Immature natural killer cell (primary cell): Measurements from ENCODE around the gene FAM228B. TPM values are rescaled to one million over a fixed set of nuclear protein-coding genes. Genes with fewer than 3 reads are reported as not detected.

Experiments
- DNase-seq, 3 donors: peaks; one replicate each; pipeline ENCODE4 v3.0.0; 2022; ENCODE audit warnings: mixed read lengths in 1 of 3
- H3K27ac Mint-ChIP-seq, 6 donors: one replicate each; pipeline ENCODE4 v1.8.0; 2020; ENCODE audit warnings: mixed read lengths in 6 of 6, mild to moderate bottlenecking in 5 of 6, inconsistent platforms in 4 of 6, moderate library complexity in 3 of 6
- H3K27me3 Mint-ChIP-seq, 3 donors: one replicate each; pipeline ENCODE4 v1.8.0; 2020 to 2021; ENCODE audit warnings: low read depth in 3 of 3, mild to moderate bottlenecking in 3 of 3, mixed read lengths in 3 of 3, moderate library complexity in 3 of 3, inconsistent platforms in 1 of 3
- H3K36me3 Mint-ChIP-seq, 3 donors: one replicate each; pipeline ENCODE4 v1.8.0; 2020; ENCODE audit warnings: mixed read lengths in 3 of 3, inconsistent platforms in 2 of 3, mild to moderate bottlenecking in 2 of 3
- H3K4me1 Mint-ChIP-seq, 2 donors: one replicate each; pipeline ENCODE4 v1.8.0; 2020; ENCODE audit warnings: inconsistent platforms in 2 of 2, mild to moderate bottlenecking in 2 of 2, mixed read lengths in 2 of 2, moderate library complexity in 1 of 2
- H3K4me3 Mint-ChIP-seq, 5 donors: one replicate each; pipeline ENCODE4 v1.8.0; 2020; ENCODE audit warnings: mild to moderate bottlenecking in 5 of 5, mixed read lengths in 5 of 5, inconsistent platforms in 3 of 5, moderate library complexity in 3 of 5
- H3K9me3 Mint-ChIP-seq, 6 donors: one replicate each; pipeline ENCODE4 v1.8.0; 2020; ENCODE audit warnings: mild to moderate bottlenecking in 6 of 6, mixed read lengths in 6 of 6, inconsistent platforms in 4 of 6, moderate library complexity in 3 of 6
- polyA plus RNA-seq, 3 donors: library from polyadenylated mRNA; unstranded; fragments of 300-500 nt; fragmentation: Illumina TruSeq; gene quantifications; one replicate each; pipeline ENCODE4 v1.2.3, GENCODE V29; 2021

The FAM228B gene
- polyA plus RNA-seq, 3 donors from 2014 or later = 4.1 to 16.2 (median 16.1) TPM

DNA sequence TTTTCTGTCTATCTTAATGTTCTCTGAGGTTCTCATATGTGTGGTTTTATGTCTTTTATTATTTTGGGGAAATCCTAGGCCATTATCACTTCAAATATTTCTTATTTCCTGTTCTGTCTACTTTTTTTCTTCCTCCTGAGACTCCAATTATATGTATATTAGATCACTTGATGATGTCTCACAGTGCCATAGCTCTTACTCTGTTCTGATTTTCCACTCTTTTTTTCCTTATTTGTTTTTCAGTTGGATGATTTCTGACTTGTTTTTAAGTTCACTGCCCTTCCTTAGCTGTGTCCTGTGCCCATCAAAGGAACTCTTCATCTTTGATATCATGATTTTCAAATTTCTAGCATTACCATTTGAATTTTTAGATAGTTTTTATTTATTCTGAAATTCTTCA is 24.1 kb downstream of the FAM228B start:
- Mint-ChIP-seq H3K4me3 (no peak overlapping the region), H3K36me3 (peaks cover 27 to 46% (median 43%) of the 10 kb centered on the region in 3 donors), H3K27me3 (no peaks in the 10 kb centered on the region), H3K27ac (no peak overlapping the region), H3K4me1 (no peaks in the 10 kb centered on the region), H3K9me3 (peaks cover 4 to 12% (median 7%) of the 10 kb centered on the region in 6 donors)
- no peak for DNase-seq

DNA sequence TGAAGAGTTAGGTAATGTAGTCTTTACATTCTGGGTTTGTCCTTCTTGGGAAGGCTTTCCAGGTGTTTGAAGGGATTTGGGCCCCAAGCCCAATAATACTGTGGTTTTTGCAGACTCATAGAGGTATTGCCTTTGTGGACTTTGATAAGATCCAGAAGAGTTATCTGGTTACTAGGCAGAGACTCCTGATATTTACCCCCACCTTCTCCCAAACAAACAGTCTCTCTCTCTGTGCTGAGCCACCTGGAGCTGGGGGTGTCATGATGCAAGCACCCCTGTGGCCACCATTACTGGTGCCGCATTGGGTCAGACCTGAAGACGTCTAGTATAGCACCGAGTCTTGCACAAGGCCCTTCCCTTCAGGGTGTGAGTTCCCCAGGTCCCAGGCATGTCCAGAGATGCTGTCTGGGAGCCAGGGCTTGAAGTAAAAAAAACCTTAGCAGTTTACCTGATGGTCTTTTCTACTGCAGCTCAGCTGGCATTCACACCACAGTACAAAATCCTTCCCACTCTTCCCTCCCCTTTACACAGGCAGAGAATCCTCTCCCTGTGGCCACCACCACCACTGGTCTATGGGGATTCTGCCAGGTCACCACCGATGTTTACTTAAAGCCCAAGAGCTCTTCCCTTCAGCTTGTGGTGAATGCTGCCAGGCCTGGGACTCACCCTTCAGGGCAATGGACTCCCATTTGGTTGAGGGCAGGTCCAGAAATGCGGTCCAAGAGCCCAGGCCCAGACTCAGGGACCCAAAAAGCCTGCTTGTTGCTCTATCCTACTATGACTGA is 29.3 kb downstream of the FAM228B start:
- Mint-ChIP-seq H3K4me1 (no peaks in the 10 kb centered on the region), H3K27me3 (no peaks in the 10 kb centered on the region), H3K36me3 (peaks cover 18 to 42% (median 33%) of the 10 kb centered on the region in 3 donors), H3K4me3 (no peak overlapping the region), H3K27ac (no peak overlapping the region), H3K9me3 (peaks cover 0 to 8% (median 2%) of the 10 kb centered on the region in 6 donors)
- DNase-seq = no peak

DNA sequence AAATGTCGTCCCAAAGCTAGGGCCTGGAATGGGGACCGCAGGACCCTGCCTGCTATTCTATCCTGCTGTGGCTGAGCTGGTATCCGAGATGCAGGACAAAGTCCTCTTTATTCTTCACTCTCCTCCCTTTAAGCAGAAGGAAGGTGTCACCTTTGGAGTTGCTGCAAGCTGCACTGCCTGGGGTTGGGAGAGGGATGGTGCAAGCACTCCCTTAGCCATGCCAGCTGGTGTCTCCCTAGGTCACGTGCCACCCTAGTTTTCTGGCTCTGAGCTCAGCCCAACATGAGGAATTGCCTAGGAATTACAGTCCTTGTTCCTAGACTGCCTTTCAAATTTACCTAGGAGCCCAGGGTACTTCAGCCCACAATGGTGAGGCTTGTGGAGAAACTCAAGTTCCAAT is 30.2 kb downstream of the FAM228B start:
- no peaks in the 10 kb centered on the region for H3K27me3 Mint-ChIP-seq
- no peak for DNase-seq
- no peaks in the 10 kb centered on the region for H3K4me1 Mint-ChIP-seq
- no peak overlapping the region for H3K4me3 Mint-ChIP-seq
- H3K36me3 Mint-ChIP-seq = peaks cover 13 to 41% (median 30%) of the 10 kb centered on the region in 3 donors
- H3K9me3 Mint-ChIP-seq = peaks cover 0 to 3% (median 0%) of the 10 kb centered on the region in 6 donors
- no peak overlapping the region for H3K27ac Mint-ChIP-seq

DNA sequence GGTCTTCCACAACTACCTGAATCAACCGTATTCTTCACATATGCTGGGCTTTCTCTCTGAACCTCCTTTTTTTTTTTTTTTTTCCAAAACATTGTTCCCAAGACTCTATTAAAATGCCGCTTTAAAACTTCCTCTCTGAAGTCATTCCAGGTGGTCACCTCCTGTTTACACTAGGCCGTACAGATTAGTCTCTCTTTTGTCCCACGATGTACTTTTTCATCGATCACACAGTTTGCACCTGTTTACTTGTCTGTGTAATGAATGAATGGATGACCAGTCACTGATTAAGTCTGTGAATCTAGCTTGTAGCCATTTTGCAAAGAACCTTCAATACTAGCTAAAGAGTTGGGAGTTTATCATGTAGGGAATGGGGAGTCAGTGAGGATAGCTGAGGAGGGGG is 34.9 kb downstream of the FAM228B start:
- H3K27ac Mint-ChIP-seq = no peak overlapping the region
- no peak overlapping the region for H3K4me3 Mint-ChIP-seq
- peaks cover 0 to 3% (median 0%) of the 10 kb centered on the region in 6 donors for H3K9me3 Mint-ChIP-seq
- H3K4me1 Mint-ChIP-seq = no peaks in the 10 kb centered on the region
- peaks cover 0 to 2% (median 0%) of the 10 kb centered on the region in 3 donors for H3K27me3 Mint-ChIP-seq
- peaks cover 0 to 36% (median 27%) of the 10 kb centered on the region in 3 donors for H3K36me3 Mint-ChIP-seq
- DNase-seq = no peak

DNA sequence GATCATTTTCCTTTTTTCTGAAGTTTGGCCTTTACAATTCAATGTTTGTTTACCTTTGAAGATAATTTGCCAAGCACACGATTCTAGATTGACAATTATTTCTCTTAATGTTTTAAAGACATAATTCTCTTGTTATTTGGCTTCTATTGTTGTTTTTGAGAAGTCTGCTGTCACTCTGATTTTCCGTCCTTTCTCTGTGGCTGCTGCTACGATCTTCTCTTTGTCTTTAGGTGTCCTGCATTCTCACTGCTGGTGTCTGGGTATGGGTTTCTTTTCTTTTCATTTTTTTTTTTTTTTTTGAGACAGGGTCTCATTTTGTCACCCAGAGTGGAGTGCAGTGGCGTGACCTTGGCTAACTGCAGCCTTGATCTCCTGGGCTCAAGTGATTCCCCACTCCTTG is 36.4 kb downstream of the FAM228B start:
- peaks cover 0 to 3% (median 0%) of the 10 kb centered on the region in 6 donors for H3K9me3 Mint-ChIP-seq
- no peak overlapping the region for H3K27ac Mint-ChIP-seq
- peaks cover 0 to 31% (median 25%) of the 10 kb centered on the region in 3 donors for H3K36me3 Mint-ChIP-seq
- no peak overlapping the region for H3K4me3 Mint-ChIP-seq
- DNase-seq = no peak
- H3K4me1 Mint-ChIP-seq = no peaks in the 10 kb centered on the region
- H3K27me3 Mint-ChIP-seq = peaks cover 0 to 2% (median 2%) of the 10 kb centered on the region in 3 donors

DNA sequence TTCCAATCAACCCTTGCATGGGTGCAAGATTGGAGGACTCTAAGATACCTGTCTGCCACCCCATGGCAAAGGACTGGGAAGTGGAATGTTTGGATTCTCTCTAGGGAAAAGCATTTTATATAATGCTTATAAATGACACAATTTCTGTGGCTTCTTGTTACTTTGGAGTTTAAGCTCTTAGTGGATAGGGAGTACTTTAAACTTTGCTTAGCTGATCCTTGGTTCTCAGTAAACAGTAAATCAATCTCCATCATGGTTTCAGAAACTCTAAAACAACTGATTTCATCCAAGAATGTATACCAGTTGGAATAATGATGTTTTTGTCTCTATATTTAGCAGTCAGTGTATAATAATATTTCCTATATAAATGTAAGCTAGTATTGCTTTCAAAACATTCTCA is 37.5 kb downstream of the FAM228B start:
- H3K27ac Mint-ChIP-seq = no peak overlapping the region
- no peaks in the 10 kb centered on the region for H3K4me1 Mint-ChIP-seq
- no peak for DNase-seq
- H3K9me3 Mint-ChIP-seq = peaks cover 0 to 3% (median 0%) of the 10 kb centered on the region in 6 donors
- no peak overlapping the region for H3K4me3 Mint-ChIP-seq
- H3K27me3 Mint-ChIP-seq = peaks cover 0 to 2% (median 2%) of the 10 kb centered on the region in 3 donors
- H3K36me3 Mint-ChIP-seq = peaks cover 0 to 31% (median 25%) of the 10 kb centered on the region in 3 donors

DNA sequence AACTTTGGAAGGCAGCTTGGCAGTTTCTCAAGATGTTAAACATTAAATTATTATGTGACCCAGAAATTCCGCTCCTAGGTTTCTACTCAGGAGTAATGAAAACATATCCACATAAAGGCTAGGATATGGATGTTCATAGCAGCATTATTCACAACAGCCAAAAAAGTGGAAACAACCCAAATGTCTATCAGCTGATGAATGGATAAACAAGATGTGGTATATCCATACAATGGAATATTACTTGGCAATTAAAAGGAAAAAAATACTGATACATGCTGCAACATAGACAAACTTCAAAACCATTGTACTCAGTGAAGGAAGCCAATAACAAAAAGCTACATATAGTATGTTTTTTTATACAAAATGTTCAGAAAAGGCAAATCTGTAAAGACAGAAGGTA is 39.2 kb downstream of the FAM228B start:
- Mint-ChIP-seq H3K36me3 (peaks cover 0 to 31% (median 25%) of the 10 kb centered on the region in 3 donors), H3K4me3 (no peak overlapping the region), H3K4me1 (no peaks in the 10 kb centered on the region), H3K9me3 (peaks cover 0 to 3% (median 0%) of the 10 kb centered on the region in 6 donors), H3K27me3 (peaks cover 0 to 2% (median 2%) of the 10 kb centered on the region in 3 donors), H3K27ac (no peak overlapping the region)
- no peak for DNase-seq

DNA sequence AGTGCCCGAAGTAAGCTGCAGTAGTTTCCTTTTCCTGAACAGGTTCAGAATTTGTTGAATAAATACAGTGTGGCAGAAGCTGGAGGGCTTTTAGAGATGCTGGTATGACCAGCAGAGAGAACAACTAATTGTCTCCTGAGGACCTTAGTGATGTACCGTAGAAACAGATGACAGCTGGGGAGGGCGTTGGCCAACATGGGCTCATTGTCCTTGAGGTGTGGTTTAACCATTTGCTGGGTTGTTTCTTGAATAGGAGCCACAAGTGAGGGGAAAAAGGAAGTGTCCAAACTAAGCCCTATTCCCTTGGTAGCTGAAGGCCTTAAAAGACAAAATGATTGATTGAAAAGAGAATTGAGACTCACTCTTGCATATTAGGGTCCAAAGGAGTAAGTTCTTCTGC is 39.9 kb downstream of the FAM228B start:
- Mint-ChIP-seq H3K27me3 (peaks cover 0 to 2% (median 2%) of the 10 kb centered on the region in 3 donors), H3K9me3 (peaks cover 0 to 3% (median 0%) of the 10 kb centered on the region in 6 donors), H3K27ac (no peak overlapping the region), H3K4me1 (no peaks in the 10 kb centered on the region), H3K36me3 (peaks cover 3 to 30% (median 23%) of the 10 kb centered on the region in 3 donors), H3K4me3 (no peak overlapping the region)
- no peak for DNase-seq

DNA sequence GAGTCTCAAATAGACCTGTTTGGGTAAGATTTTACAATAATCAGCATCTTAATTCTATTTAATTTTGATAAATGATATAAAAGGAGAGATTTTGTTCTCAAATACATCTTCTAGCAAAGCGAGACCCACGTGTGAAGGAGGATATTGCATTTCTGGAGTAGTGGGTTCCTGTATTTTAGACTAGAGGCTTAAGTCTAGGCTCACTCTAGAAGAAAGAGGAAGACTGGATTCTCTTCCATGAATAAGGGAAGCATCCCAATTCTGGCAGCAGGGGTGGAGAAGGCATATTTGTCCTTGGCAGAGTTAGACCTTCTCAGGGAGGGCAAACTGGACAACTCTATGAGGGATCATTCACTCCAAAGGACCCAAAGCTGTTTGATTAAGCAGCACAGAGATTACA is 40.3 kb downstream of the FAM228B start:
- Mint-ChIP-seq H3K4me3 (no peak overlapping the region), H3K27ac (no peak overlapping the region), H3K27me3 (peaks cover 0 to 2% (median 2%) of the 10 kb centered on the region in 3 donors), H3K4me1 (no peaks in the 10 kb centered on the region), H3K36me3 (peaks cover 5 to 29% (median 19%) of the 10 kb centered on the region in 3 donors), H3K9me3 (peaks cover 0 to 3% (median 0%) of the 10 kb centered on the region in 6 donors)
- no peak for DNase-seq

DNA sequence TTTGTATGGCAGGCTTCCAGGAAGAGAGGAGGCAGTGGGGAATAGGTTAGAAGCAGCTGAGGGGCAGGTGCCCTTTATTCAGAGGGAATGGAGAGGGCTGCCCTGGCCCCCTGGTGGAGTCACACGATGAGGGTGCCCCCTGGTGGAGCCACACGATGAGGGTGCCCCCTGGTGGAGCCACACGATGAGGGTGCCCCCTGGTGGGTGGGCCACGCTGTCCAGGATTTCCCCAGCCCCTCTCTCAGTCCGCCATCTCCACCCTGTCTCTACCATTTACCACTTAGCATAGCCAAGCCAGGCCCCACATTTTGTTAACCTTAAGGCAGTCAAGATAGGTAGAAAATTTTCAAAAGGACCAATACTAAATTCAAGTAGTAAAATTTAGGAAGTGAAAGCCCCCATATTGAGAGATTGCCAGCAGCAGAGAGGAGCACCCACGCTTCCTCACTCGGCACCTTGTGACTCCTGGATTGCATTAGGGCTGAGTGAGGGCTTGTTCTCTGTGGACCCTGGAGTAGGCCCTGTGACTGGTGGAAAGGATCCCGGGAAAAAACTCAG is 41.2 kb downstream of the FAM228B start:
- Mint-ChIP-seq H3K36me3 (peaks cover 5 to 24% (median 15%) of the 10 kb centered on the region in 3 donors), H3K4me1 (no peaks in the 10 kb centered on the region), H3K27ac (no peak overlapping the region), H3K9me3 (peaks cover 0 to 3% (median 0%) of the 10 kb centered on the region in 6 donors), H3K4me3 (no peak overlapping the region), H3K27me3 (peaks cover 0 to 2% (median 2%) of the 10 kb centered on the region in 3 donors)
- DNase-seq = peak; percentile 10 to 26 (median 14)

DNA sequence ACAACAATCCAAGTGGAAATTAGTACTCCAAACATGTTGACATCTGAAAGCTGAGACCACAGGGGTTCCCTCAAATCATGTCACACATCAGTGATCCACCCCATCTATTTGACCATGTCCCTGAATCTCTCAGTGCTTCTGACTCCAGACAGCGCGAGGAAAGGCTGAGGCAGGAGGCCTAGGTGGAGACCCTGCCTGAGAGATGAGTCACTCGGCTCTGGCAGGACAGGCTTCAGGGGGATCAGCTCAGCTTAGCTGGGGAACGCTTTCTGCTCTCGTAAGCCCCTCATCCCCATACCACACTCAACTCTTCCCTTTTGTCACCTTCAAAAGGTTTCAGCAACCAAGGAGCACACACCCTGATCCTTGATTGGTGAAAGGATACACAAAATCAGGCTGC is 45.8 kb downstream of the FAM228B start:
- no peaks in the 10 kb centered on the region for H3K4me1 Mint-ChIP-seq
- no peak for DNase-seq

DNA sequence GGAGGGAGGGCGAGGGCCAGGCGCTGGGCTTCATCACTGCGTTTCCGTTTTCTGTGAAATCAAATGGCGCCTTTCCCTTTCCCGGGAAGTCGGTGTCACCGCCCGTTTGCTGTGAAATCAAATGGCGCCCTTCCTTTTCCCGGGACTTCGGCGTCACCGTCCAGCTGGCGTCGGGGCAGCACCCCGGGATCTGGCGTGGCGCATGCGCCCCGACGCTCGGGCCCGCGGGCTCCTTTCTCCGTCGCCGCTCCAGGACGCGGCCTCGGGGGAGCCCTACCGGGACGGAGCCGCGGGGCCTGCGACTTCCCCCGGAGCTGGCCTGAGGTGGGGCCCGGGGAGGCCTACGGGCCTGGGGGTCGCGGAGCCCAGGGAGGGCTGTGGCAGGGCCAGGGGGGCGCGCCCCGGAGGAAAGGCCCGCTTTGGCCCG is 51.6 kb downstream of the FAM228B start, which contains the start of gene FAM228A:
TSS of gene FAM228A (plus strand) at position 203 of the 427 bp plus-strand sequence. CDS start 428 bp downstream, outside the sequence.
- H3K36me3 Mint-ChIP-seq = peaks cover 0 to 6% (median 3%) of the 10 kb centered on the region in 3 donors
- no peak for DNase-seq
- no peaks in the 10 kb centered on the region for H3K9me3 Mint-ChIP-seq
- no peak within 1 kb of the TSS for H3K27ac Mint-ChIP-seq
- peak within 1 kb of the TSS in 1 of 5 donors; percentile 38 for H3K4me3 Mint-ChIP-seq
- H3K4me1 Mint-ChIP-seq = no peaks in the 10 kb centered on the region
- peaks cover 0 to 2% (median 2%) of the 10 kb centered on the region in 3 donors for H3K27me3 Mint-ChIP-seq

More for the DNA sequence above, 45.8 kb downstream of the FAM228B start:
- Mint-ChIP-seq H3K27ac (no peak overlapping the region), H3K36me3 (peaks cover 3 to 8% (median 5%) of the 10 kb centered on the region in 3 donors), H3K9me3 (no peaks in the 10 kb centered on the region), H3K27me3 (peaks cover 0 to 2% (median 2%) of the 10 kb centered on the region in 3 donors), H3K4me3 (no peak overlapping the region)

DNA sequence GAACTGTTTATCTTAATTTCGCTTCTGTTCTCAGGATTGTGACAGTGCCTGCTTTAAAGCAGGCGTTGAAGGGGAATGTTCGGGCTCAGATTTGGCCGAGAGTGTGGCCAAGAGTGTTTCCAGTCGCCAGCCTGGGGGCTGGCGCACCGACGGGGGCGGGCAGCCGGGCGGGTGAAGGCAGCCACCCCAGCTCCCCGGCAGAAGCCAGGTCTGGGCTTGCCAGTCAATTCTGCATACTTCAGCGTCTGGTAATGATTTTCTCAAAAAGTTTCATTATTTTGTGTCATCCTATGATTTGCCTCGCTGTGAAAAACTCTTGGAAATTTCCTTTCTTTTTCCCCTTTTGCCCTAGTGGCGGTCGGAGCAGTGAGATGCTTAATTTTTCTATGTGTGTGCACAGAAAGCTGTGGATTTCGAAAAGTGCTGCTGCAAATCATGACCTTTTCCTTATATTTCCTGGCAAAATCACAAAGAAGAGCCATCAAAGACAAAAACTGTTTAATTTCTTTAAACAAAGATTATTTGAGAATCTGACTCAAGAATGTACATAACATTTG is 52.4 kb downstream of the FAM228B start:
- Mint-ChIP-seq H3K9me3 (no peaks in the 10 kb centered on the region), H3K36me3 (peaks cover 0 to 6% (median 0%) of the 10 kb centered on the region in 3 donors), H3K4me1 (no peaks in the 10 kb centered on the region), H3K27me3 (peaks cover 0 to 2% (median 2%) of the 10 kb centered on the region in 3 donors), H3K27ac (no peak overlapping the region), H3K4me3 (no peak overlapping the region)
- no peak for DNase-seq

DNA sequence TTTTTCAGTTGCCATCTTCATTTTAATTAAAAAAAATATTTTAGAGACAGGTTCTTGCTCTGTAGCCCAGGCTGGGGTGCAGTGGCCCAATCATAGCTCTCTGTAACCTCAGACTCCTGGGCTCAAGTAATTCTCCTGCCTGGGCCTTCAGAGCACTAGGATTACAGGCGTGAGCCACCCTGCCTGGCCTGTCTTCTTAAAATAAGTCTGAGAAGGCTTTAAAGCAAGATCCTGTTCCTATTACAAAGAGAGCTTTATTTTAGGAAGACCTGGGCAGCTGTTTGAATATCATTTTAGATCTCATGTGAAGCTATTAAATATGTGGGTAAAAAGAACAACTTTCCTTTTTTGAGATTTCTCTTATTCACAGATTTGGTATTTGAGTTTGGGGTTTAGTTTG is 53.1 kb downstream of the FAM228B start:
- DNase-seq = no peak
- H3K9me3 Mint-ChIP-seq = no peaks in the 10 kb centered on the region
- H3K4me3 Mint-ChIP-seq = no peak overlapping the region
- H3K27ac Mint-ChIP-seq = no peak overlapping the region
- peaks cover 0 to 2% (median 2%) of the 10 kb centered on the region in 3 donors for H3K27me3 Mint-ChIP-seq
- peaks cover 0 to 6% (median 0%) of the 10 kb centered on the region in 3 donors for H3K36me3 Mint-ChIP-seq
- no peaks in the 10 kb centered on the region for H3K4me1 Mint-ChIP-seq
